SU-DHL-6 (cell line): Measurements from ENCODE around the gene ADPRS.

Source experiments
- H2AFZ ChIP-seq: fragments of 200-600 bp; sonication (generic); 2 replicates; pipeline ENCODE4 v1.6.1; 2014; ENCODE audit warnings: low read depth, mild to moderate bottlenecking, moderate library complexity, mixed read lengths, antibody characterized with exemption, low read length; ENCODE audit not compliant: severe bottlenecking
- H3F3A ChIP-seq: fragments of 200-600 bp; shearing (Covaris generic); 2 replicates; pipeline ENCODE4 v1.6.0; 2016; ENCODE audit warnings: antibody characterized with exemption, mild to moderate bottlenecking; ENCODE audit not compliant: insufficient read depth
- H3K27ac ChIP-seq: fragments of 200-600 bp; sonication (generic); 2 replicates; pipeline ENCODE4 v1.5.1; 2016; ENCODE audit warnings: low read depth, mild to moderate bottlenecking, low read length, moderate library complexity, mixed read lengths
- H3K27me3 ChIP-seq: fragments of 200-600 bp; sonication (generic), shearing (Covaris generic); 2 replicates; pipeline ENCODE4 v1.6.0; 2014; ENCODE audit warnings: mild to moderate bottlenecking, low read length
- H3K36me3 ChIP-seq: fragments of 200-600 bp; sonication (generic); 2 replicates; pipeline ENCODE4 v1.6.1; 2014; ENCODE audit warnings: mild to moderate bottlenecking, low read length, mixed read lengths
- H3K4me2 ChIP-seq: fragments of 300-600, 200-600 bp; shearing (Covaris generic), sonication (generic); 2 replicates; pipeline ENCODE4 v1.6.0; 2014; ENCODE audit warnings: low read length, low read depth, mild to moderate bottlenecking; ENCODE audit not compliant: poor library complexity, severe bottlenecking
- H3K4me3 ChIP-seq: fragments of 200-600 bp; sonication (generic); 2 replicates; pipeline ENCODE4 v1.5.1; 2014; ENCODE audit warnings: antibody characterized with exemption, low read length, mild to moderate bottlenecking, mixed read lengths; ENCODE audit not compliant: insufficient read depth, poor library complexity, severe bottlenecking
- H3K79me2 ChIP-seq: fragments of 200-600 bp; sonication (generic); 2 replicates; pipeline ENCODE4 v1.6.1; 2014; ENCODE audit warnings: mild to moderate bottlenecking, low read length, moderate library complexity; ENCODE audit not compliant: insufficient read depth
- H3K9ac ChIP-seq: fragments of 200-600 bp; sonication (generic); 2 replicates; pipeline ENCODE4 v1.7.0; 2014; ENCODE audit warnings: mild to moderate bottlenecking, low read length
- H3K9me2 ChIP-seq: fragments of 200-600 bp; sonication (generic); replicated peaks from 2 replicates; pipeline ENCODE4 v1.6.1; 2014; ENCODE audit warnings: low read length; ENCODE audit not compliant: insufficient read depth
- H3K9me3 ChIP-seq: fragments of 200-600 bp; sonication (generic); 2 replicates; pipeline ENCODE4 v1.6.1; 2014; ENCODE audit warnings: low read length, mixed read lengths; ENCODE audit not compliant: insufficient read depth
- H4K20me1 ChIP-seq: fragments of 200-600 bp; sonication (generic); 2 replicates; pipeline ENCODE4 v1.6.1; 2014; ENCODE audit warnings: low read depth, mild to moderate bottlenecking, antibody characterized with exemption, low read length, moderate library complexity, mixed read lengths
- EZH2phosphoT487 ChIP-seq: fragments of 200-600 bp; sonication (generic), shearing (Covaris generic); conservative IDR thresholded peaks from 2 replicates; pipeline ENCODE4 v1.6.1; 2018; ENCODE audit warnings: mild to moderate bottlenecking, antibody characterized with exemption, low read length, moderate library complexity, mixed read lengths
- TF ChIP-seq, protein P1 (sequence below): fragments of 200-600 bp; sonication (generic); IDR thresholded peaks from one replicate; pipeline ENCODE4 v1.5.1; 2017; ENCODE audit warnings: antibody characterized with exemption, mild to moderate bottlenecking, low read length, moderate library complexity; ENCODE audit not compliant: insufficient read depth, poor library complexity, severe bottlenecking

ADPRS gene

DNA sequence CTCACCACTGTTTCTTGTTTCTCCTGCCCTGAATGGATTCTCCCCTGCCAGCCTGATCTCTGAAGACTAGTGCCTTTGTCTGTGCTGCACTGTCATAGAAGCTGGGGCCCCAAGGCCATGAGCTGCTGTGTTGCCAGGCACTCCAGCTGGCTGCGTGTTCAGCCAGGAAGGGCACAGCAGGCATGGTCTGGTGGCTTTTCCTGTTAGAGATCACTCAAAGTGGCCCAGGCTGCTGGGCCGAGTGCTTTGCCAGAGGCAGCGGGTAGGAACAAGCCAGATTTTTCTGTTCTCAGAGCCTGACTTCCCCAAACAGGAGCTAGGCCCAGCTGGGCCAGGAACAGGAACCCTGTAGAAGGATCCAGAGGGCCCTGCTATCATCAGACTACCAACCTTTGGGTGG is 5.2 kb downstream of the ADPRS start:
- H3K4me2 ChIP-seq, result no peak overlapping the region
- no peaks in the 10 kb centered on the region for H3K27me3 ChIP-seq
- no peaks in the 10 kb centered on the region for H3K9me2 ChIP-seq
- no peaks in the 10 kb centered on the region for H3K9me3 ChIP-seq
- no peak overlapping the region for H2AFZ ChIP-seq
- no peak overlapping the region for H3K27ac ChIP-seq
- H4K20me1 ChIP-seq, result no peaks in the 10 kb centered on the region
- H3K9ac ChIP-seq, result no peak overlapping the region
- H3K36me3 ChIP-seq, result no peaks in the 10 kb centered on the region
- H3K4me3 ChIP-seq, result no peak overlapping the region
- TF ChIP-seq EZH2phosphoT487, result no peak
- TF ChIP-seq, protein P1, sequence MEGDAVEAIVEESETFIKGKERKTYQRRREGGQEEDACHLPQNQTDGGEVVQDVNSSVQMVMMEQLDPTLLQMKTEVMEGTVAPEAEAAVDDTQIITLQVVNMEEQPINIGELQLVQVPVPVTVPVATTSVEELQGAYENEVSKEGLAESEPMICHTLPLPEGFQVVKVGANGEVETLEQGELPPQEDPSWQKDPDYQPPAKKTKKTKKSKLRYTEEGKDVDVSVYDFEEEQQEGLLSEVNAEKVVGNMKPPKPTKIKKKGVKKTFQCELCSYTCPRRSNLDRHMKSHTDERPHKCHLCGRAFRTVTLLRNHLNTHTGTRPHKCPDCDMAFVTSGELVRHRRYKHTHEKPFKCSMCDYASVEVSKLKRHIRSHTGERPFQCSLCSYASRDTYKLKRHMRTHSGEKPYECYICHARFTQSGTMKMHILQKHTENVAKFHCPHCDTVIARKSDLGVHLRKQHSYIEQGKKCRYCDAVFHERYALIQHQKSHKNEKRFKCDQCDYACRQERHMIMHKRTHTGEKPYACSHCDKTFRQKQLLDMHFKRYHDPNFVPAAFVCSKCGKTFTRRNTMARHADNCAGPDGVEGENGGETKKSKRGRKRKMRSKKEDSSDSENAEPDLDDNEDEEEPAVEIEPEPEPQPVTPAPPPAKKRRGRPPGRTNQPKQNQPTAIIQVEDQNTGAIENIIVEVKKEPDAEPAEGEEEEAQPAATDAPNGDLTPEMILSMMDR, result no peak
- peaks cover 14% of the 10 kb centered on the region for H3K79me2 ChIP-seq
- no peaks in the 10 kb centered on the region for H3F3A ChIP-seq

DNA sequence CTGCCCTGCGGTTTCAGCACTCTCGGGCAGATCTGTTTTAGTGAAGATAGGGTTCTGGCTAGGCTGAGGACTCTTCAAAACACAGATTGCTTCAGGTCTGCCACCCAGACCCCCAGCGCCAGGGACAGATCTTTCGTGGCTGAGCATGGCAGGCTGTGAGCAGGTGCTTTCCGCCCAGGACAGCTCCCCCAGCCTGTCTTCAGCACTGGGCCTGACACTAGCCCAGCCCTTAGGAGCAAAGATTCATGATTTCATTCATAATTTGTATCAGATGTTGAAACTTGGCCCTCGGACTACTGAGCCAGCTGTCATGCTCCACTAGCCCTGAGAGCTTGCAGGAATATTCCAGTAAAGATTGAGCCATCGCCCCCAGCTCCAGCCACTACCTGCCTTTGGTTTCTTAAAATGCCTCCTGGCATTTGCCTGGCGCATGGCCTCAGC is 5.9 kb downstream of the ADPRS start:
- Histone ChIP-seq H2AFZ (no peak overlapping the region), H3F3A (no peaks in the 10 kb centered on the region), H3K36me3 (no peaks in the 10 kb centered on the region), H3K27me3 (no peaks in the 10 kb centered on the region), H3K27ac (no peak overlapping the region), H3K9ac (no peak overlapping the region), H3K79me2 (peaks cover 7% of the 10 kb centered on the region), H3K9me2 (no peaks in the 10 kb centered on the region), H3K4me2 (no peak overlapping the region), H3K4me3 (no peak overlapping the region), H4K20me1 (no peaks in the 10 kb centered on the region), H3K9me3 (no peaks in the 10 kb centered on the region)
- TF ChIP-seq EZH2phosphoT487, result no peak
- TF ChIP-seq, protein P1, result no peak

DNA sequence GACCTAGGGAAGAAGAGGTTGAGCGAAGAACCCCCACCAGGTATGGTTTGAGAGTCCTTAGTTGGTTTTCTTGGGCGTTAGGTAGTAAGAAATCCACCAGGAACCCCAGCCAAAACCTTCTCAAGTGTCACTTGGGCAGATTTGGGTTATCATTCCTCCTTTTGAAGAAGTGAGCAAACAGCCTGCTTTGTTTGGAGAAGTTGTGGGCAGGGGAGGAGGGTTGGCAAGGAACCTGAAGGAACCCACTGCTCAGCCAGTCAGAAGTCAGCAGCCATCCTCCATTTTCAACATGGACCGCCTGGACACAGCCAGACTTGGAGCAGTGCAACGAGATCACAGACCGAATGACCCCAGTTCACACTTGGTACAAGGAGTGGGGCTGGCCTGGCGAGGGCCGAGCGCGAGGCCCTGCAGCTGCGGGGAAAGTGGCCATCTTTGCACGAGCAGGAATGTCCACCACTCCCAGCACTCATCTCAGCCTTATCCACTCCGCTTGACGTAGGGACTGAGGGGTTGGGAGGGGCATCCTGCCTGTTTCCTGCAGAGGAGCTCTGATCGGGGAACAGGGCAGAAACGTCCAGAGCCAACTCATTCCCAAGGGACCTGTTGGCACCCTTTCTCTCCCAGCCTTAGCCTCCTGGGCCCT is 7.2 kb downstream of the ADPRS start:
- no peak overlapping the region for H3K4me2 ChIP-seq
- H3K9me2 ChIP-seq, result no peaks in the 10 kb centered on the region
- H3K9ac ChIP-seq, result no peak overlapping the region
- H3K27ac ChIP-seq, result no peak overlapping the region
- H3K9me3 ChIP-seq, result no peaks in the 10 kb centered on the region
- H3F3A ChIP-seq, result no peaks in the 10 kb centered on the region
- no peak overlapping the region for H3K4me3 ChIP-seq
- H3K36me3 ChIP-seq, result no peaks in the 10 kb centered on the region
- H3K27me3 ChIP-seq, result no peaks in the 10 kb centered on the region
- H2AFZ ChIP-seq, result no peak overlapping the region
- H4K20me1 ChIP-seq, result no peaks in the 10 kb centered on the region
- TF ChIP-seq, protein P1, result no peak
- no peaks in the 10 kb centered on the region for H3K79me2 ChIP-seq
